ENCODE measurements around the gene RNF215.
"Not testable (repeated sequence)": the region's sequence is repeated elsewhere in the genome, so short reads cannot be mapped to it uniquely, and the experiment has no call there.

- not testable (repeated sequence) for TF ChIP-seq CTCF (conservative IDR thresholded peaks at IDR 0.05 in 1 of 2, IDR thresholded peaks at IDR 0.05 in 1 of 2; ENCODE audit: extremely low read depth in 1 of 2, insufficient read depth in 1 of 2, low read depth in 1 of 2, low read length in 2 of 2); EZH2 (IDR thresholded peaks at IDR 0.05; ENCODE audit: borderline replicate concordance, low read length)
Measured at GRCh38 chr22:30338341-30338740, 48.9 kb downstream of the RNF215 start.

Data from mammary epithelial cell (primary cell).